HG03060 (cell line): ENCODE measurements around the gene DTNBP1.

Experiments used
- ATAC-seq: cut with Tn5 transposase; IDR thresholded peaks from one replicate; pipeline ENCODE4 v1.9.1; 2021; ENCODE audit warnings: low read depth, moderate number of reproducible peaks; ENCODE audit not compliant: unreplicated experiment

Gene DTNBP1

DNA sequence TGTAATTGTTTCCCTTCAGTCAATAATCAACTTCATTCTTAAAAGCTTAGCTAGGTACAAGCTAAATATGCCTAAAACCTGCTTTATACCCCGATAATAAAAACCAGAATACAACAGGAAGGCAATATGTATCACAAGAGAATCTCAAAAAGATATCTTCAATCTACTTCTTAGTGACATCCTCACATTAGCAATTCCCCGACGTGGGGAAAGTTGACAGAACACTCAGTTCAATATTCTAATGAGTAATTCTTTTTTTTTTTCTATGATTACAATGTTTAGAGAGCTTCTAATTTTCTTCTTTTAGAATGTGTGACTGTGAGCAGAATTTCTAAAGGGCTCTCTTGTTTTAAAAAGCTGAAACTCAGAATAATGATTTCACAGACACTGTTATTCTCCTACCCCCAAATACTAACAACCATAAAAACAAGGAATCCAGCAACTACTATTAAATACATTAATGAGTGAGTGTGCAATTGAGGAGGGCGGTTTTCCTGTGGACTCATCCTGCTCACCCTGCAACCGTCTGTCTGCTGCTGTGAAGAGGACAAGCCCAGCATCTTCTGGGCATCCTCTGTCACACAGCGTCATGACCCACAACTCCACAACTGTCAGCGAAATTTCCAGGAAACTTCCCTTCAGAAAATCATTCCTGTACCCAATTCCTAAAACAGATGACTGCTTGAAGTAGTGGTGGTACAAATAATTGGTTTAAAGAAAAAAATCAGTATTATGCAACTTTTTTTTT is 68.1 kb downstream of the DTNBP1 start:
- no peak for ATAC-seq

GRCh38 chr6:15593798-15594197 is 69.0 kb downstream of the DTNBP1 start:
- no peak for ATAC-seq

DNA sequence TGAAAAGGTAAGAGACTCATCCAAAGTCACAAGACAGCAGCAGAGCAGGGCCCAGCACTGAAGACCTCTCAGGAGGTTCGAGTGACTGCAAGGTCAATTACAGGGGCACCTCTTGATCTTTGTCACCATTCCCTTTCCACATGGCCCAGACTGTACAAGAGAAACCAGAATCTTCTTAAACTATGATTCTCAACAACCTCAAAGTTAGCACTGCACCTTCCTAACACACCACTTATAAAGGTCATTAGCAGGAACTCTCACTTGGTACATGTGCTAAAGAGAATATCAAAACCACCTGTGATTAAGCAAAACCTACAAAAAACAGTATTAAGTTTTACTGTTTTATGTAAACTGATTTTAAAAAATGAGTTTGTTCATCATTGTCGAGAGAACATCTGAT is 70.2 kb downstream of the DTNBP1 start:
- ATAC-seq, result no peak

- no peak for ATAC-seq
Measured at GRCh38 chr6:15588971-15589634, 73.7 kb downstream of the DTNBP1 start.

DNA sequence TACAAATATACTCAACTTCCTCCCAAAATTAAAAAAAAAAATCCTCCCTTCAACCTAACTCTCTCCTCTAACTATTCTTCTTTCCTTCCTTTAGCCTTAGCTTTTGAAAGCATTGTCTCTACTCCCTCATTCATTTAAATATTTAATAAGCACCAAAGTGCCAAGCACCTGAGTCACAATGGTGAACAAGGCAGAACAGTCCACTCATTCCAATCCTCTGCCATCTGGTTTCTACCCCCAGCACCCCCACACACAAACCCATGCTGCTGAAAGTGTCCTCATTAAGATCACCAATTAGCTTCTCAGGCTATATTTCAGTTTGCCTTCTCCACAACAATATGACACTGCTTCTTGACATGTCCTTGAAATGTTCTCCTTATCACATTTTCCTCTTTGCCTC is 76.3 kb downstream of the DTNBP1 start:
- ATAC-seq, result no peak

DNA sequence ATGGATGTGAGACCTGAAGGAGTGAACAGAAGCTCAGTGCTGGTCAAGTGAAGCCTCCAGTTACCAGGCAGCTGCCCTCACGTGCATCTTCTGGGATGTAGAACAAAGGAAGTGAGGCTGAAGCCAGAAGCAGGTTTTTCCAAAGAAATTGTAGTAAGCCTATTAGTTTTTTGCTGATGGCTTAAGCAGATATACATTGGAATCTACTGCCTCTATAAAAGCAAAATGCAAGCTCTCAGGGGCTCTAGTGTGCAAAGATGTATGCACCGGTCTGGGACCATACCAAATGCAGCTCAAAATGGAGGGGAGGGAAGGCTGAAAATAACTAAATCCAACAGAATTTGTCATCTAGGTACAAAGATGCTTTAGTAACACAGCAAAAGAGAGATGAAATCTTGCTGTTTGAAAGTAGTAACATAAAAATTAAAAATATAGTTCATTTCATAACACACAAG is 77.0 kb downstream of the DTNBP1 start:
- ATAC-seq, result no peak

GRCh38 chr6:15582499-15582898 is 80.3 kb downstream of the DTNBP1 start:
- no peak for ATAC-seq

GRCh38 chr6:15581751-15582150 is 81.1 kb downstream of the DTNBP1 start:
- no peak for ATAC-seq

- no peak for ATAC-seq
Measured at GRCh38 chr6:15580326-15580725, 82.5 kb downstream of the DTNBP1 start.

- ATAC-seq, result no peak
Measured at GRCh38 chr6:15578716-15579391, 84.0 kb downstream of the DTNBP1 start.

GRCh38 chr6:15577550-15578171 is 85.2 kb downstream of the DTNBP1 start:
- no peak for ATAC-seq

- ATAC-seq, result no peak
Measured at GRCh38 chr6:15577106-15577505, 85.7 kb downstream of the DTNBP1 start.

- ATAC-seq, result no peak
Measured at GRCh38 chr6:15575357-15576033, 87.3 kb downstream of the DTNBP1 start.

GRCh38 chr6:15574486-15574885 is 88.3 kb downstream of the DTNBP1 start:
- no peak for ATAC-seq

- no peak for ATAC-seq
Measured at GRCh38 chr6:15574023-15574422, 88.8 kb downstream of the DTNBP1 start.

DNA sequence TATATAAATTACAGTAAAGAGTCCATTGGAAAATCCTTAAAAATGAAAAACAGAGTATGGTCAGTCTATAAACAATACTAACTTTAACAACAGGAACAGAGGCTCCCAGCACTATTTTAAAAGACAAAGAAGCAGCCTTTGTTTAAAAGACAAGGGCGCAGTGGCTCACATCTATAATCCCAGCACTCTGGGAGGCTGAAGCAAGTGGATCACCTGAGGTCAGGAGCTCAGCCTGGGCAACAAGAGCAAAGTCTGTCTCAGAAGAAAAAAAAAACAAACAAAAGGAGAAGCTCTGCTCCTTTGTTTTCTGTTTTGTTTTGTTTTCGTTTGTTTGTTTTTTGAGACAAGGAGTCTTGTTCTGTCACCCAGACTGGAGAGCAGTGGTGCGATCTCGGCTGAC is 89.4 kb downstream of the DTNBP1 start:
- no peak for ATAC-seq

DNA sequence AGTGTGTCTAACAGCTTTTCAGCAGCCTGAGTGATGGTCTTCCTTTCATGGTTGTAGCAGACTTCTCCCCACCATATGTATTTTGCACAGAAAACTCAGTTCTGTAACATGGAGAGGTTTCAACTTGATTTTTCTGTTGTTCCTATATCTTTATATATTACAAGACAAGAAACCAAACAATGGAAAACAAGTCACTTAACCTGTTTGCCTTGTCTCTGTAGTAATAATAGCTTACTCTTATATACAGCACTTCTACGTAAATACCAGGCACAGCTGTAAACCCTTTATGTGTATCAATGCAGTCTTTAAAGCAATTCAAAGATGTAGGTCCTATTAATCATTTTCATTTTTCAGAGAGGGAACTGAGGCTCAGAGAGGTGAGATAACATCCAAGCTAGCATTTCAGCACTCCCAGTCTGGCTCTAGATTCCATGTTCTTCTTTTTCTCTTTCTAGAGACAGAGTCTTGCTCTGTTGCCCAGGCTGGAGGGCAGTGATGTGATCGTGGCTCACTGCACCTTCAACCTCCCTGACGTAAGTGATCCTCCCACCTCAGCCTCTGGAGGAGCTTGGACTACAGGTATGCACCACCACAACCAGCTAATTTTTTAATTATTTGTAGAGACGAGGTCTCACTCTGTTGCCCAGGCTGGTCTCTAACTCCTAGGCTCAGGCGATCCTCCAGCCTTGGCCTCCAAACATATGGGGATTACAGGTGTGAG is 90.4 kb downstream of the DTNBP1 start:
- no peak for ATAC-seq

GRCh38 chr6:15570171-15570570 is 92.7 kb downstream of the DTNBP1 start:
- ATAC-seq, result no peak

GRCh38 chr6:15569035-15569995 is 93.5 kb downstream of the DTNBP1 start:
- ATAC-seq, result no peak
